GM12878 (cell line): ENCODE results near the gene LRRC23. TPM values are rescaled to one million over a fixed set of nuclear protein-coding genes. Genes with fewer than 3 reads are reported as not detected.

Source experiments
- ATAC-seq: fragments of 200-7000 bp; cut with Tn5 transposase; 3 replicates; pipeline ENCODE4 v1.9.1; 2020; ENCODE audit warnings: mild to moderate bottlenecking, moderate library complexity
- BruUV-seq: library from RNA; stranded (reverse); fragments of 400-500 nt; replicated peaks from 2 replicates; lab custom pipeline; 2021; lab: Mats Ljungman, UMichigan
- CTCF ChIA-PET: fragments of 300-600 bp; sonication (Branson Sonifier 250); formaldehyde crosslinking; extraction: SDS; loops from one replicate; lab custom pipeline; 2021; ENCODE audit warnings: inconsistent platforms; lab: Yijun Ruan, JAX
- POLR2A ChIA-PET: fragments of 350-600 bp; formaldehyde crosslinking; extraction: SDS; loops from one replicate; lab custom pipeline; 2021; ENCODE audit warnings: inconsistent platforms; lab: Charles Lee
- RAD21 ChIA-PET: fragments of 300-600 bp; sonication (Branson Sonifier 250); formaldehyde crosslinking; loops from one replicate; lab custom pipeline; 2023; ENCODE audit warnings: antibody characterized with exemption; ENCODE audit not compliant: unreplicated experiment; lab: Charles Lee
- SMC1A ChIA-PET: fragments of 300-600 bp; sonication (Branson Sonifier 250); formaldehyde crosslinking; loops from one replicate; lab custom pipeline; 2023; ENCODE audit not compliant: unreplicated experiment, uncharacterized antibody; lab: Charles Lee
- DNase-seq: peaks from one replicate; pipeline ENCODE4 v3.0.0-alpha.2; 2011; ENCODE audit warnings: low read depth, low spot score
- FAIRE-seq: peaks from 3 replicates; lab custom pipeline; 2011; peaks lifted over from hg19 to GRCh38; lab: Jason Lieb, UNC
- H2AFZ ChIP-seq: 2 replicates; pipeline ENCODE4 v1.6.0; 2011; ENCODE audit warnings: low read depth, low read length, control low read depth; ENCODE audit not compliant: control insufficient read depth
- H3K27ac ChIP-seq: 2 replicates; pipeline ENCODE4 v1.5.1; 2011; ENCODE audit warnings: control low read depth; ENCODE audit not compliant: control insufficient read depth, insufficient read depth
- H3K27me3 ChIP-seq, 2 experiments: replicated peaks in 1 of 2; 2 replicates each; pipeline versions ENCODE4 v1.6.0 to v1.6.1; 2011; ENCODE audit warnings: low read length in 1 of 2; ENCODE audit not compliant: control insufficient read depth in 2 of 2, insufficient read depth in 2 of 2
- H3K36me3 ChIP-seq, 2 experiments: 2 replicates each; pipeline ENCODE4 v1.5.1; 2011; ENCODE audit warnings: low read length in 1 of 2; ENCODE audit not compliant: control insufficient read depth in 2 of 2, insufficient read depth in 2 of 2
- H3K4me1 ChIP-seq: 2 replicates; pipeline ENCODE4 v1.6.1; 2011; ENCODE audit warnings: mild to moderate bottlenecking, low read length, moderate library complexity, mixed read lengths; ENCODE audit not compliant: control insufficient read depth, insufficient read depth
- H3K4me2 ChIP-seq: 2 replicates; pipeline ENCODE4 v1.6.0; 2011; ENCODE audit warnings: control low read depth; ENCODE audit not compliant: control insufficient read depth, insufficient read depth
- H3K4me3 ChIP-seq: fragments of 200-600 bp; sonication (generic); 2 replicates; pipeline ENCODE4 v1.5.1; 2016
- H3K79me2 ChIP-seq: 2 replicates; pipeline ENCODE4 v1.6.0; 2011; ENCODE audit warnings: low read length; ENCODE audit not compliant: control insufficient read depth, insufficient read depth
- H3K9ac ChIP-seq: 2 replicates; pipeline ENCODE4 v1.8.0; 2011; ENCODE audit warnings: low read length, control low read depth, mixed read lengths; ENCODE audit not compliant: control insufficient read depth, insufficient read depth
- H3K9me3 ChIP-seq: replicated peaks from 3 replicates; pipeline ENCODE4 v1.5.1; 2011; ENCODE audit warnings: mild to moderate bottlenecking, low read length; ENCODE audit not compliant: control insufficient read depth, insufficient read depth
- H4K20me1 ChIP-seq: 2 replicates; pipeline ENCODE4 v1.6.0; 2011; ENCODE audit not compliant: control insufficient read depth, insufficient read depth
- CEBPZ ChIP-seq: fragments of 150-350 bp; IDR thresholded peaks from 2 replicates; pipeline ENCODE4 v1.6.1; 2016; ENCODE audit warnings: low read depth, low read length
- CHD1 ChIP-seq: IDR thresholded peaks from 2 replicates; pipeline ENCODE4 v1.6.1; 2012; ENCODE audit warnings: low read depth, low read length, improper control_type of control experiment
- HDGF ChIP-seq: fragments of 450-650 bp; IDR thresholded peaks from 2 replicates; pipeline ENCODE4 v1.6.1; 2016; ENCODE audit warnings: antibody characterized with exemption
- IRF5 ChIP-seq: fragments of 450-650 bp; IDR thresholded peaks from 2 replicates; pipeline ENCODE4 v1.6.1; 2017; ENCODE audit warnings: borderline replicate concordance
- JUNB ChIP-seq: IDR thresholded peaks from 2 replicates; pipeline ENCODE4 v1.6.1; 2016; ENCODE audit warnings: antibody characterized with exemption, mild to moderate bottlenecking
- MEF2A ChIP-seq: IDR thresholded peaks from 2 replicates; pipeline ENCODE4 v1.6.1; 2011; ENCODE audit warnings: low read depth, mild to moderate bottlenecking, low read length, moderate library complexity; ENCODE audit not compliant: insufficient read depth
- NFYB ChIP-seq: IDR thresholded peaks from 2 replicates; pipeline ENCODE4 v1.6.1; 2011; ENCODE audit warnings: low read depth, mild to moderate bottlenecking, low read length, improper control_type of control experiment, moderate library complexity; ENCODE audit not compliant: insufficient read depth
- RELA ChIP-seq: fragments of 450-650 bp; IDR thresholded peaks from 2 replicates; pipeline ENCODE4 v1.8.0; 2014; ENCODE audit warnings: borderline replicate concordance; ENCODE audit not compliant: partially characterized antibody
- SMC3 ChIP-seq: IDR thresholded peaks from 2 replicates; pipeline ENCODE4 v1.6.1; 2011; ENCODE audit warnings: low read length, improper control_type of control experiment, borderline replicate concordance
- SP1 ChIP-seq: IDR thresholded peaks from one replicate; pipeline ENCODE4 v1.6.1; 2011; ENCODE audit warnings: low read depth, low read length
- SPI1 ChIP-seq: IDR thresholded peaks from 2 replicates; pipeline ENCODE4 v1.6.1; 2011; ENCODE audit warnings: low read depth, mild to moderate bottlenecking, low read length, moderate library complexity, borderline replicate concordance; ENCODE audit not compliant: insufficient read depth
- TARDBP ChIP-seq: IDR thresholded peaks from 2 replicates; pipeline ENCODE4 v1.6.1; 2016; ENCODE audit warnings: borderline replicate concordance
- ZBTB11 ChIP-seq: fragments of 450-650 bp; formaldehyde crosslinking; IDR thresholded peaks from 2 replicates; pipeline ENCODE4 v1.5.0; 2022; ENCODE audit warnings: mild to moderate bottlenecking, missing genetic modification characterization
- ZNF622 ChIP-seq: fragments of 450-650 bp; IDR thresholded peaks from 2 replicates; pipeline ENCODE4 v1.6.1; 2017; ENCODE audit warnings: mild to moderate bottlenecking, inconsistent platforms
- WGBS: methylation state at CpG from one replicate; pipeline ENCODE4 v1.1.6; 2016; ENCODE audit warnings: low lambda C conversion rate; ENCODE audit not compliant: insufficient replicate concordance, insufficient coverage; ENCODE audit errors: missing lambda C conversion rate; 5-methylcytosine and 5-hydroxymethylcytosine counted together
- in situ Hi-C: fragments of 300-500 bp; cut with MboI; formaldehyde crosslinking; loops from 9 replicates; pipeline ENCODE4 v1.14.3; 2018; ENCODE audit warnings: mixed read lengths
- intact Hi-C: fragments of 100-400 bp; cut with micrococcal nuclease; formaldehyde crosslinking; loops from one replicate; pipeline ENCODE4 v1.14.2; 2022; ENCODE audit not compliant: unreplicated experiment
- polyA plus RNA-seq, 11 experiments: library from polyadenylated mRNA; depleted of rRNA in 4 of 11; unstranded in 6 of 11; stranded (reverse) in 5 of 11; fragments of >200 nt; fragmentation: Nextera tagmentation in 4 of 11; fragmentation: Illumina TruSeq in 1 of 11; extraction: Ambion mirVana in 4 of 11; extraction: Trizol in 1 of 11; gene quantifications; 1 replicate in 1 of 11; 2 replicates in 10 of 11; pipeline versions ENCODE4 v1.2.1 to v1.2.3, GENCODE V29; 2011 to 2016; ENCODE audit warnings: inconsistent platforms in 2 of 11, missing spikeins in 2 of 11, low read depth in 1 of 11
- total RNA-seq, 4 experiments: library from RNA; depleted of rRNA in 3 of 4; stranded (reverse); fragments of >200 nt in 3 of 4; fragmentation: Illumina TruSeq in 1 of 4; extraction: Trizol in 1 of 4; gene quantifications; 2 replicates each; pipeline versions ENCODE4 v1.2.1 to v1.2.3, GENCODE V29; 2013 to 2021

The LRRC23 gene
- total and polyA plus RNA-seq, 10 of the 15 experiments (the other 5 are each of a cell fraction or from before 2014, with no cell fraction given): 1.4 to 6.9 (median 3.4) TPM

GRCh38 chr12:6868211-6869048, 36.2 kb upstream of the LRRC23 start:
- peaks cover 39% of the 10 kb centered on the region for H3K79me2 ChIP-seq
- WGBS: under 1% methylated on average over 22 of the region's 22 CpGs
- H3K4me3 ChIP-seq: peak overlapping the region; percentile 100
- no peak for DNase-seq
- peak overlapping the region; percentile 97 for H3K4me2 ChIP-seq
- intact Hi-C loops: loop anchor here (1.0 to 2.0 kb wide), 4 partner anchors 23 to 244 kb away; no protein-coding TSS in a partner anchor
- H3K27me3 ChIP-seq: no peaks in the 10 kb centered on the region
- ChIA-PET CTCF (interaction anchor here (0.8 to 9.5 kb wide), 24 partner anchors 9 to 244 kb away, joined by 3 to 173 read pairs (median 6); partner anchors contain the start of genes C1RL, CDCA3, MLF2 and PTMS), RAD21 (interaction anchor here (1.1 to 5.6 kb wide), 8 partner anchors 16 to 115 kb away, joined by 3 to 42 read pairs (median 8); partner anchors contain the start of genes C12orf57, CDCA3, MLF2 and PTPN6), POLR2A (interaction anchor here (1.0 to 5.7 kb wide), 6 partner anchors 10 to 145 kb away, joined by 3 to 84 read pairs (median 6); partner anchors contain the start of genes CDCA3, COPS7A, LRRC23 and USP5), SMC1A (interaction anchor here (0.9 to 5.3 kb wide), 10 partner anchors 15 to 241 kb away, joined by 3 to 42 read pairs (median 4); partner anchors contain the start of genes C1RL, CDCA3, USP5 and ZNF384)
- H3K9ac ChIP-seq: peak overlapping the region; percentile 90
- peak; percentile 74 for FAIRE-seq
- H4K20me1 ChIP-seq: peaks cover 16% of the 10 kb centered on the region
- in situ Hi-C loops: no loop called here
- peak overlapping the region; percentile 96 for H3K27ac ChIP-seq
- peaks cover 32% of the 10 kb centered on the region for H3K4me1 ChIP-seq
- H2AFZ ChIP-seq: no peak overlapping the region
- no TSS peak for BruUV-seq
- peaks cover 20 to 24% of the 10 kb centered on the region in 2 experiments for H3K36me3 ChIP-seq
- no peaks in the 10 kb centered on the region for H3K9me3 ChIP-seq
- ATAC-seq: no peak
- TF ChIP-seq IRF5: no peak
- no peak for TF ChIP-seq SPI1
- TF ChIP-seq HDGF: 0 out of 2 replicates have a peak, but pooled peaks have one; percentile 61
- TF ChIP-seq ZBTB11: no peak
- TF ChIP-seq MEF2A: no peak
- no peak for TF ChIP-seq NFYB
- TF ChIP-seq CEBPZ: no peak
- TF ChIP-seq SP1: no peak
- no peak for TF ChIP-seq ZNF622
- no peak for TF ChIP-seq TARDBP
- no peak for TF ChIP-seq JUNB
- TF ChIP-seq CHD1: no peak
- no peak for TF ChIP-seq SMC3
- no peak for TF ChIP-seq RELA
